ENCODE data around the gene DEDD2.

Gene DEDD2

DNA sequence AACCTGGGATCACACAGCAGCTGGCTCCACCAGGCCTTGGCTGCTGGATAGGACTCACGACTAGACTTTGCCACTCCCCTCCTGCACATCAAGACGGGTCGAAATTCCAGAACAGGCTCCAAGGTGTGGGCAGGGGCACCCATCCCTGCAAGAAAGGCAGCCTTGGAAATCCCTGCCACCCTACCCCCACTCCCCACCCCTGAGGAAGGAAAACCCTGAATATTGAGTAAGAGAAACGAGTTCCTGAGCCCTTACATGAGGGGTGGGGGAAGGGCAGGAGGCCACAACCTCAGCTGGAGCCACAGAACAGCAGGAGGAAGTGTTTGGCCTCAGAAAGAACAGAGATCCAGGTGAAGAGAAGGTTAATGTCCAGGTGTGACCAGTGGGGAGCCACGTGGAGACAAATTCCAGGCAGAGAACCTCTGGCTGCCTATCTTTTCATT lies 20.1 kb downstream of the DEDD2 start:
- no peak for DNase-seq

DNA sequence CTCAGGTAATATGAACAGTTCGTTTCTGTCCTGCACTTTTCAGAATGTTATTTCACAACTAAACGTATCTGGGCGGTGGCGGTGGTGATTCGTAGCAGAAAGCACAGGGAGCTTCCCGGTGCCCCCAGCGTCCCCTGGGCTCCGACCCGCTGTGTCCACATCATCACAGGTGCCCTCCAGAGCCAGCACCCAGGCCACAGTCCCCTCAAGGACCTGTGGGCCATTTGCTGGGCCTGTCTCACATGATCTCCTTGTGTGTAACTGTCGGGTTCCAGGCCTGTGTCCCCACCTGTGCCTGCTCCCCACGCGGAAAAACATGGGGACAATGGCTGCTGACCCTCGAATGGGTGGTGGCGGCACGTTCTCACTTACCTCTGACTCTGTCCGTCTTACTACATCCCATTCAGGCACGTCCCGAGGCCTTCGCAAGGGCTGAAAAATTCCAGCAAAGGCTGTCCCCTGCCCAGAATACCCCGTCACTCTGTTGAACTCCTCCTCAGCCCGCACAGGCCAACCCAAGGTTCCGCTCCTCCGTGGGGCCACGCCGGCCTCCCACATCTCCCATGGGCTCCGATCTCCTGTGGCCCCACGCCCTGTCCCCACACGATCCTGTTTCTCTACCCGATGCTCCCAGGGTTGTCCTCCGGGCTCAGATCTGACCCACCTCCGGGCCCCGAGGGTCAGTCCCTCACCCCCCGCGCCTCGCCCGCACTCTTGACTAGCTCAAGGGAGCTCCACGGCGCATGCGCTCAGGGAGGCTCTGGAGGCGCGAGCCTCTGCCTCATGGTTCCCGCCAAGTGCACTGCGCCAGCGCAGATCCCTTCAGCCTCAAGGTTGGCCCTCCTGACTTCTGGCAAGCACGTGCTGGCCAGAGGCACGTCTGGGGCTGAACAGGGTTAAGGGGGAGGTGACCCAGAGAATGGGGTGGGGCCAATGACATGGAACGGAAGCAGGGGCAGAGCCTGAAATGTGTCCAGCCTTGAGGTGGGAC lies 21.2 kb downstream of the DEDD2 start:
- no peak for DNase-seq

- peak; percentile 90 for DNase-seq
Measured at GRCh38 chr19:42193706-42194105, 23.8 kb downstream of the DEDD2 start.

GRCh38 chr19:42193294-42193693 lies 24.2 kb downstream of the DEDD2 start:
- DNase-seq: no peak

DNA sequence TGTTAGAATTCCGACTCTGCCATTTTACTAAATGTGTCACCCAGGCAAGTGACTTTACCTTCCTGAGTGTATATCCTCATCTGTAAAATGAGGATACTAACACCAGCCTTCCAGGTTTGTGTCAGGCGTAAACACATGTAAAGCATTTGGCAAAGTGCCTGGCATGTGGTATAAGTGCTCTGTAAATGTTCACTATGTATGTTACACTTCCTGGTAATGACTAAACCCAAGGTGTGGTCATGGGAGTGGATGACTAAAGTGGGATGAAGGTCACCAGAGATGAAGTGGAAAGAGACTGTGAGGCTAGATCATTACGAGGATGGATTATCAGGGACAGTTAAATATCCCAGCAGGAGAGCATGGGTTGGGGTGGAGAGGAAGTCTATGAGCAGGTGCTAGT lies 25.6 kb downstream of the DEDD2 start:
- peak; percentile 63 for DNase-seq

- DNase-seq: no peak
Measured at GRCh38 chr19:42191330-42191729, 26.1 kb downstream of the DEDD2 start.

DNA sequence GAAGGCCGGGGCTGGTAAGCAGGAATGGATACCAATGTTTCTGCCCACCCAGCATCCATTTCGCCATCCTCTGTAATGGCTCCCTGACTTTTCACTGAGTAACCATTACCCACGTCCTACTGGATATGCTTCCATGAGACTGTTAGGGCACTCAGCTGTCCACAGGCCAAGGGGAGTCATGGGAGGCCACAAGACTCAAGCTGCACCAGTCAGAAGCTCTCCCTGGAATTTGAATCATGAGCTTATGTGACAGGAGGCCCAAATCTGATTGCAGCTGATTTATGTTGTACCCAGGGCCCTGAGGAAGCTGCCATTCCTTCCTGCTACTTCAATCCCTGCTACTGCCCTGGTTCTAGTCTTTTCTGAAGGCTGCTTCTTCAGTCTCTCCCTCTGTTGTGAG lies 28.3 kb downstream of the DEDD2 start:
- DNase-seq: no peak

DNA sequence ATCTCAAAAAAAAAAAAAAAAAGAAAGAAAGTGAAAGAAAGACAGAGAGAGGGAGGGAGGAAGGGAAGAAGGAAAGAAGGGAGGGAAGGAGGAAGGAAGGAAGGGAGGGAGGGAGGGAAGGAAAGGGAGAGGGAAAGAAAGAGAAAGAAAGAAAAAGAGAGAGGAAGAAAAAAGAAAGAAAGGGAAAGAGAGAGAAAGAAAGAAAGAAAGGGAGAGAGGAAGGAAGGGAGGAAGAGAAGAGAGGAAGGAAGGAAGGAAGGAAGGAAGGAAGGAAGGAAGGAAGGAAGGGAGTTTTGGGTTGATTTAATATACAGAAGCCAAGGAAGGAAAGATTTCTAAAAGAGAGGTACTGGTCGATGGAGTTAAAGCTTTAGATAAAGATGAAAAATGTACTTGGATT lies 28.8 kb downstream of the DEDD2 start:
- no peak for DNase-seq

DNA sequence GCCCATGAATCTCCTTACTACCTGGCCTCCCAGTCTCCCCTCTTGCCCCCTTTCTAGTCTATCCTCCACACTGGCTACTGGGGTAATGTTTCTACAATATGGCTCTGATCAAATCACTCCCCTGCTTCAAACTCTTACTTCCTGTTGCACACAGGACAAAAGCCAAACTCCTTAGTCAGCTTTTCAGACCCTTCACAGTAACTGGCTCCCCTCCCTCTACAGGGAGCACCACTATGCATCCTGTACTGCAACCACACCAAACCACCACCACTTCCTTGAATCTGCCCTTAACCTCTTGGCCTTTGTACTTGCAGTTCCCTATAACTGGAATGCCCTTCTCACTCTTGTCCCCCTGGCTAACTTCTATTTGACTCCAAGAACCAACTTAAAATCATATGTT lies 32.2 kb downstream of the DEDD2 start:
- DNase-seq: peak; percentile 29

GRCh38 chr19:42184401-42184861 lies 33.0 kb downstream of the DEDD2 start:
- DNase-seq: peak; percentile 81

DNA sequence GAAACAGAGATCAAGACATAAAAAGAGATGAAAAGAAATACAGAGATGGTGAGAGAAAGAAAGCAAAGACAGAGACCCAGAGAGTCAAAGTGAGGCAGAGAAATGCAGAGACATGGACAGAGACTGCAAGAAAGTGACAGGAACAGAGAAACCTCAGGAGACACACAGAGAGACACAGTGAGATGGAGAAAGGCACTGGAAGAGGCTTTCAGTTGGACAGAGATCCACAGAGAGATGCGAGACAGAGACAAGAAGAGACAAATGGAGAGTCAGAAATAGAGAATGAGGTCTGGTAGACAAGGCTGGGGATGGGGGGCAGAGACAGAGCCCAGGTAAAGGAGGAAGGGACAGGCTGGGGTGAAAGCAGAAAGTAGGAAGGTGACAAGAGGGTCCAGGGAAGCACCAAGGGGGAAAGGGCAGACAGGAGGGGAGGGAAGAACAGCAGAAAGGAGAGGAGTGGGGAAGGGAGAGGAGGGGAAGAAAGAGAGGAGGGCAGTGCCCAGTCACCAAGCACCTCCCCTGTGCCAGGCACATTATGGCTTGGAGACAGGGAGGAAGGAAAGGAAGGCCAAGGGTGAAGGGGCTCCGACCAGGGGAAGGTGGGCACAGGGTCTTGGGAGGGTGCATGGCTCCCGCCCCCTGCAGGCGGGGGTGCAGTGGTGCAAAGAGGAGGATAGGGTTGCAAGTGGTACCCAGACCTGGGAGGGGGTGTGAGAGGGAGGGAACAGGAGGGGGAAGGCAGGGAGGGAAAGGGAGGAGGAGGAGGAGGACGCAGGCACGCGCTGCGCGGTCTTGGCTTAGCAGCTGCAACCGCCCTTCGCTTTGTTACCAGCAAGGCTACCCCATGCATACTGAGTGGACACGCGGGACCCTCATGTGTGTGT lies 38.4 kb downstream of the DEDD2 start:
- no peak for DNase-seq

GRCh38 chr19:42177686-42178019 lies 39.8 kb downstream of the DEDD2 start:
- DNase-seq: no peak

GRCh38 chr19:42176990-42177685 lies 40.3 kb downstream of the DEDD2 start:
- peak; percentile 68 for DNase-seq

DNA sequence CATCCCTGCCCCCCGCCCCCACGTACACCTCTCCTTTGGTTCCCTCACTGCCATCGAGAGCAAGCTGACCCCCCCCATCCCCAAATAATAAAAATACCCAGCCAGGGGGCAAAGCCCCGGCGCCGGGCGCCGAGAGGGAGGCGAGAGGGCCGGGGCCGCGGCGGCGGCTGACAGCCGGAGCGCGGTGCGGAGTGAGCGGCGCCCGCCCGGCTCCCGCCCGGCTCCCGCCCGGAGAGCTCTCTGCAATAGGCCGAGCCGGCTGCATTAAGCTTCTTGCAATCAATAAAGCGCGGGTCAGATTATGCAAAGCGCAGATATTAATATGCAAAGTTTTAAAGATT lies 40.9 kb downstream of the DEDD2 start:
- no peak for DNase-seq

DNA sequence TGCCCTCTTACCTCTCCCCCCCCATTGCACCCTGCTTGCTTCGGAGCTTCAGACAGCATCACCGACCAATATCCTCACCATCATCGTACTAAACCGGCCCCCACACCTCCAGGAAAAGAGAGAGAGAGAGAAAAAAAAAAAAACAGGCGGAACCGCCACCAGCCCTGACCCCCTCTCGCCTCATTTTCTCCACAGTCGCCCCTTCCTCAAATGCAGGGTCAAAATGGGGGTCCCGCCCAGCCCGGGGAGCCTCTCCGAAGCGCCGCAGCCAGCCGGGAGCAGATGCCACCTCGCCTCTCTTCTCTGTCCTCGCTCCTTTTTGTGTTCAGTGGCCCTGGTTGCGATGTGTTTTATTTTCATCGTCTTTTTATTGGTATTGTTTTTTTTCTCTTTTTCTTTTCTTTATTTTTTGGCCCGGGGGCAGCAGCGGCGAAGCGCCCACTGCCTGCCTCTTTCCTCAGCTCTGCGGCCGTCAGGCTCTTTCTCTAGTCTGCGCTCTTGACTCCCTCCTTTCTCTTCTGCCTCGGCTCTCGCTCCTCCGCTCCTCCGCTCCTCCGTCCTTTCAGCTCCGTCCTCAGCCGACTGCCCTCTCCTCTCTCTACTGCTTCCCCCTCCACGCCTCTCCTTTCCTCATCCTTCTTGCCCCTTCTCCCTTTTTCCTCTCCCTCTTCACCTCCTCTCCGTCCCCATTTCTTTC lies 41.4 kb downstream of the DEDD2 start:
- DNase-seq: no peak

- DNase-seq: no peak
Measured at GRCh38 chr19:42174958-42175734, 42.3 kb downstream of the DEDD2 start.

DNA sequence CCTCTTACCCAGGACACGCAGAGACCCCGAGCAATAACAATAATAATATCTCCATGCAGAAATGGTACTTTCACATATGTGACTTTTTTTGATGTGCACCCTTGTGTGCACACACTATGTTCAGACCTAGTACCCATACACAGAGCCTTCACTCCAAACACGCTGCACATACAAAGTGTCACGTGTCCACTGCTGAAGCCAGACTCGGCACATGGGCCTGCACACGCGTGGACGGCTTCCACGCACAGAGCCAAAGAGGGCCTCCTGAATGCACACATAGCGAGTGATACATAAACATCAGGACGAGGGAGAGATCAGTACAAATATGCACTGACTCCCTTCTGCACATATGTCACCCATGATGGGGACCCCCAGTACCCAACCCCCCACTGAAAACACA lies 43.3 kb downstream of the DEDD2 start:
- DNase-seq: no peak

- DNase-seq: no peak
Measured at GRCh38 chr19:42173695-42174094, 43.8 kb downstream of the DEDD2 start.

DNA sequence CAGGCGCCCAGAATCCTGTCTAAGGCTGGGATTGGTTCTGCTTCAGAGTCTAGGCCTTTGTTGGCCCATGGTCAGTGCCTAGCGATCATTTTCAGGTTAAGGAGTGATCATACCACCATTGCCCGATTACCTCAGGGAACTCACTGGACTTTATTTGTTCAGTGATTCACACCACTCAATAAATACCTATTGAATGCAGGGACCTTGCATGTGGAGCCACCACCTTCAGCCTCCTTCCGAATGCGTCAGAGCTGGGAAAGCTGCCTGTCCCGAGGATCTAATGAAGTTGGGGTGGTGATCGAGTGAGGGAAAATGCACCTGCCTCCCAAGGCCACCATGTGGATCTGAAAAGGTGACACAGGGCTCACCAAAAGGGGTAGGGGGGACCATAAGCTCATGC lies 45.2 kb downstream of the DEDD2 start:
- no peak for DNase-seq

- no peak for DNase-seq
Measured at GRCh38 chr19:42170715-42171114, 46.8 kb downstream of the DEDD2 start.
